ENCODE results near the gene KLHDC8B. TPM values are rescaled to one million over a fixed set of nuclear protein-coding genes. Genes with fewer than 3 reads are reported as not detected.

Gene KLHDC8B
- total RNA-seq, 2 donors from 2014 or later = 51.2 to 80.9 TPM

DNA sequence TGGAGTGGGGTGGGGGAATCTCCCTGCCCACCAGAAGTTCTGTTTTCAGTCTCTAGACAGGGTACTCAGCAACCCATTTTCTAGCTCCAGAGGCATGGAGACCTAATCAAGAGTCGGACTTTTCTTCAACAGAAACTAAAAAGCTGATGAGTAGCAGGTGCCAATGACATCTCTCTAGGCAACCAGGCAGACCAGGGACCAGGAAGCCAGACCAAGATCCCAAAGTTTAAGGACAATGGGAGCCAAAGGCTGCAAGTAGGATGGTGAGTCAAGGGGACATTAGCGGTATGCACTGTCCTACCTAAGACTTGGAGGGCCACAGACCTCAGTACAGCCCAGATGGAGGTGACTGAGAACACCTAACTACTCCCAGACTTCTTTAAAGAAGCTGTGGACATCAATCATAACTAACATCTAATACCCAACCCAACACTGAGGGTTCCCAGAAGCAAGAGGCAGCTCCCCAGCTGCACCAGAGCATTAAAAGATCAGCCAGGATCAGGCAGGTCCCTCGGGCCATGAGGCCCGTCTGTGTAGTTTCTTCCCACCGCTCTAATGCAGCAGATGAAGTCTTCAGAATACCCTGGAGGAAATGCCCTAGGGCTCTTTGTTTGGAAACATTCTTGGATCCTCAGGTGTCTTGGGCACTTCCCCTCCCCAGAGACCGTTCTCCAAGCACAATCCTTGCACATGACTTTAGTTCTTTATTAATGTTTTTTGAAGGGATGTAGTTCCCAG, 6.2 kb upstream of the KLHDC8B start:
- Histone ChIP-seq H3K36me3 (peaks cover 12% of the 10 kb centered on the region), H3K27me3 (no peaks in the 10 kb centered on the region), H3K4me3 (peak overlapping the region; percentile 73 to 100), H3K9me3 (no peaks in the 10 kb centered on the region), H3K4me1 (peaks cover 0 to 20% of the 10 kb centered on the region in 2 donors), H3K27ac (peak overlapping the region; percentile 87 to 93)
- DNase-seq (ENCODE audit: low spot score) = no peak
- no peak for TF ChIP-seq CTCF (IDR thresholded peaks at IDR 0.05)

- Histone ChIP-seq H3K36me3 (peaks cover 12% of the 10 kb centered on the region), H3K9me3 (no peaks in the 10 kb centered on the region), H3K4me3 (peak within 1 kb of the TSS; percentile 73 to 100), H3K27ac (peak within 1 kb of the TSS; percentile 87 to 93), H3K4me1 (peaks cover 0 to 28% of the 10 kb centered on the region in 2 donors), H3K27me3 (no peaks in the 10 kb centered on the region)
- TF ChIP-seq CTCF (IDR thresholded peaks at IDR 0.05) = no peak
- DNase-seq (ENCODE audit: low spot score) = peak; percentile 61
Measured at GRCh38 chr3:49165771-49166751, 5.3 kb upstream of the KLHDC8B start, which contains the start of gene CCDC71. CCDC71 (minus strand) TSS chr3:49166331; CDS start chr3:49164208, 2,123 bp downstream.

DNA sequence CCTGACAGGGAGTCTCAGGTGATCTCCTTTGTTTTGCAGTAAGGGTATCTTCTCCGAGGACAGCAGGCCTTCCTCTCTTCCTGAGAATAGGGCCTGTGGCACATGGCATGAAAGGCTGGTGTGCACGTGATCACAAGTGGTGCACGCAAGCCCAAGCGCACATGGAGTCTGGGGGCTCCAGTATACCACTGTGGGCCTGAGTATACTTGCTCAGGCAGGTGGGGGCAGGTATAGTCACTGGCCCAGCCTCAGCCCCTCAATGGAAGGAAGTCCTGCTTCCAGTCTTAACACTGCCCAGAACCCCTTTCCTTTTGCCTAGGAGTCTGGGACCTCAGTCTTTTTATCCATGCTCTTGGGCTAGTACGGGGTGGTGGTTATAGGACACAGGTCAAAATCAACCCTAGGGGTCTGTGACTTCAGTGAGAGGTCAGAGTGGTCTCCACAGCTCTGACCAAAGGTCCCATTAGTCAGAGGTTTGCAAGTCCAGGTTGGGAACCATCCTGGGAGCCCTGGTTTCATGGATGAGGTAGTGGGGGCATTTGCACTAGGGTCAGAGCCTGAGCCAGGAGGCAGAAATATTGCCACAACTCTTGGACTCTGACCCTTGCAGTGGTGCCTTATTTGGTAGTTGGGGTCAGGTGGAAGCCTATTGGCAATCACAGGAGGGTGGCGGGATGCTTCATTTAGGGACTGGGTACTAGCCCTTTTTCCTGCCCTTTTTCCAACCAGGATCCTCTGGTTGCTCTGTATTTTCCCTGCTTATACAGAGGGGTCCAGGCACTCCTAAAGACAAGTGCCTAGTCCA, 4.4 kb upstream of the KLHDC8B start:
- no peaks in the 10 kb centered on the region for H3K9me3 ChIP-seq
- peaks cover 0 to 32% of the 10 kb centered on the region in 2 donors for H3K4me1 ChIP-seq
- H3K27me3 ChIP-seq = no peaks in the 10 kb centered on the region
- no peak for TF ChIP-seq CTCF (IDR thresholded peaks at IDR 0.05)
- peak overlapping the region; percentile 87 to 93 for H3K27ac ChIP-seq
- peaks cover 12% of the 10 kb centered on the region for H3K36me3 ChIP-seq
- H3K4me3 ChIP-seq = peak overlapping the region; percentile 73 to 100
- DNase-seq (ENCODE audit: low spot score) = no peak

DNA sequence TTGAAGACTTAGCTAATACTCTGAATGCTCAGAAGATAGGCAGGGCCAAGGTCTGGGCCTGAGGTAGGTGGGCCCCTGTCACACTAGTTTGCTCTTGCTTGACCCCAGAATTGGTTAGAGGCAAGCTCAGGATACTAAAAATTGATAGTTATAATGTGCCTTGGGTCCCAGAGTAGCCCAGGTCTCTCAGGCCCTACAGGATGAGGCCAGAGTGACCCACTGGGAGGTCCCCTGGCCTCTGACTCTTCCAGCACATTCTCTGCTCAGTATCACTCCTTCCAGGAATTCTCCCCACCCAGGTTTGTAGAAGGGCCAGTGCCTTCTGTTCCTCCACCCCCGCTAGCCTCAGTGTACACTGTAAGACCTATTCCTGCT, 667 bp upstream of the KLHDC8B start:
- TF ChIP-seq CTCF (IDR thresholded peaks at IDR 0.05) = no peak
- no peaks in the 10 kb centered on the region for H3K9me3 ChIP-seq
- no peaks in the 10 kb centered on the region for H3K27me3 ChIP-seq
- H3K27ac ChIP-seq = peak overlapping the region; percentile 87 to 93
- H3K4me3 ChIP-seq = peak overlapping the region; percentile 73 to 78
- H3K36me3 ChIP-seq = peaks cover 16% of the 10 kb centered on the region
- H3K4me1 ChIP-seq = peaks cover 0 to 58% of the 10 kb centered on the region in 2 donors
- DNase-seq (ENCODE audit: low spot score) = no peak

- peak overlapping the region; percentile 87 to 93 for H3K27ac ChIP-seq
- no peak for TF ChIP-seq CTCF (IDR thresholded peaks at IDR 0.05)
- H3K27me3 ChIP-seq = no peaks in the 10 kb centered on the region
- peaks cover 24% of the 10 kb centered on the region for H3K36me3 ChIP-seq
- peak overlapping the region; percentile 73 to 78 for H3K4me3 ChIP-seq
- no peaks in the 10 kb centered on the region for H3K9me3 ChIP-seq
- H3K4me1 ChIP-seq = peaks cover 0 to 62% of the 10 kb centered on the region in 2 donors
- DNase-seq (ENCODE audit: low spot score) = peak; percentile 59
Measured at GRCh38 chr3:49171775-49172500, 540 bp downstream of the KLHDC8B start.

Data from right atrium auricular region (tissue), 2 donors.